ENCODE measurements around the gene DHX8.

DNA sequence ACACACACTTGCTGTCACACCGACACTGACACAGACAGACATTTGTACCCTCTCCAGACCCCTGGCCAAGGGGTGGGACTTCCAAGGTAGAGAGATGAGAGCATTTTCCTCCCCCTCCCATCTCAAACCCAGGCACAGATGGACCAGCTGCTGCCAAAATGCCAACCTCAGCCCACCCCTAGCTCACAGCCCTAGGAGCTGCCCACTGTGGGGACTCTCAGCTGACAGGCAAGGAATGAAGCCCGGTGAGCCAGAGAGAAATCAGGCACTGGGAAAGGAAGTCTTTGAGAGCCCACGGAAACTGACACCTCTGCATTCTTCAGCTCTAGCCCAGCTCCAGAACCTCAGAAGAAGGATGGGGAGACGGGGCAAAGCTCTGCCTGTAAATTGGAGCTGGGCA lies 59.5 kb downstream of the DHX8 start:
- TF ChIP-seq, protein P1, sequence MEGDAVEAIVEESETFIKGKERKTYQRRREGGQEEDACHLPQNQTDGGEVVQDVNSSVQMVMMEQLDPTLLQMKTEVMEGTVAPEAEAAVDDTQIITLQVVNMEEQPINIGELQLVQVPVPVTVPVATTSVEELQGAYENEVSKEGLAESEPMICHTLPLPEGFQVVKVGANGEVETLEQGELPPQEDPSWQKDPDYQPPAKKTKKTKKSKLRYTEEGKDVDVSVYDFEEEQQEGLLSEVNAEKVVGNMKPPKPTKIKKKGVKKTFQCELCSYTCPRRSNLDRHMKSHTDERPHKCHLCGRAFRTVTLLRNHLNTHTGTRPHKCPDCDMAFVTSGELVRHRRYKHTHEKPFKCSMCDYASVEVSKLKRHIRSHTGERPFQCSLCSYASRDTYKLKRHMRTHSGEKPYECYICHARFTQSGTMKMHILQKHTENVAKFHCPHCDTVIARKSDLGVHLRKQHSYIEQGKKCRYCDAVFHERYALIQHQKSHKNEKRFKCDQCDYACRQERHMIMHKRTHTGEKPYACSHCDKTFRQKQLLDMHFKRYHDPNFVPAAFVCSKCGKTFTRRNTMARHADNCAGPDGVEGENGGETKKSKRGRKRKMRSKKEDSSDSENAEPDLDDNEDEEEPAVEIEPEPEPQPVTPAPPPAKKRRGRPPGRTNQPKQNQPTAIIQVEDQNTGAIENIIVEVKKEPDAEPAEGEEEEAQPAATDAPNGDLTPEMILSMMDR (conservative IDR thresholded peaks at IDR 0.05; ENCODE audit: low read length) = no peak
- no peak for TF ChIP-seq EZH2phosphoT487 (IDR thresholded peaks at IDR 0.05; ENCODE audit: borderline replicate concordance)

Data from Loucy (cell line).